ENCODE results near the gene UTP11.
"Not testable (repeated sequence)": the region's sequence is repeated elsewhere in the genome, so short reads cannot be mapped to it uniquely, and the experiment has no call there.

Gene UTP11

DNA sequence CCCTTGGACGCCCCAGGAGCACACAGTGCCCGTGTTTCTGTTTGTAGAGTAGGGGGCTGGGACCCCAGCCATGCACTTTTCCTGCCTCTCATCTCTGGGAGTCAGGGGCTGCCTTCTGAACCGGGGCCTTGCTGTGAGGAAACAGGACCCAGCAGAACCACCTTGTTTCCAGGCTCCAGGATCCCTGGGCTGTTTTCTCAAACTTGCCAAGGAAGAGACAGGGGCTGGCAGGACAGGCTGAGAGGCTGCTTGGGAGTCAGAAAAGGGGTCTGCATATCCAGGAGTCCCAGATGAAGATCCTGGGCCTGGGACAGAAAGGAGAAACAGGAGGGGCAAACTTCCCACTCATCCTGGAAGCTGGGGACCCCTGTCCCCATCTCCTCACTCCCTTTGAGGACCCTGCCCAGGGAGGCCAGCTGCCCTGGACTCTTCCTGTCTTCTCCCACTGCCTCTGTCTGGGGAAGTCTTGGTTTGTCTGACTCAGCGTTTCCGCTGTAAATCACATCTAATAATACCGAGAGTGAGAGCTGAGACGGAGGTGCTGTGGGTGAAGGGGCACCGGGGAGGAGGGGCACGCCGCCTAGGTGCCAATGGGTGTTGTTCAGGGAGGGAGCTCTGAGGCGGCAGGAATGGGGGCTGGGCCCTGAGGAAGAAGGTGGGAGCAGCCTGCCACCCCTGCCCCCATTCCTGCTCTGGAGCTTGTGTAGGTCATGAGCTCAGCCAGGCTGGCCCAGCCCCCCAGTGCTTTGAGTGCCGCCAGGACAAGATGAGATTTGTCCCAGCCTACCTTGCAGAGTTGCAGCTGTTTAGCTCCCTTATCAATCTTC is 17.4 kb downstream of the UTP11 start:
- no peak overlapping the region for H3K4me3 ChIP-seq (ENCODE audit: low read depth, low read length)
- TF ChIP-seq, protein P1, sequence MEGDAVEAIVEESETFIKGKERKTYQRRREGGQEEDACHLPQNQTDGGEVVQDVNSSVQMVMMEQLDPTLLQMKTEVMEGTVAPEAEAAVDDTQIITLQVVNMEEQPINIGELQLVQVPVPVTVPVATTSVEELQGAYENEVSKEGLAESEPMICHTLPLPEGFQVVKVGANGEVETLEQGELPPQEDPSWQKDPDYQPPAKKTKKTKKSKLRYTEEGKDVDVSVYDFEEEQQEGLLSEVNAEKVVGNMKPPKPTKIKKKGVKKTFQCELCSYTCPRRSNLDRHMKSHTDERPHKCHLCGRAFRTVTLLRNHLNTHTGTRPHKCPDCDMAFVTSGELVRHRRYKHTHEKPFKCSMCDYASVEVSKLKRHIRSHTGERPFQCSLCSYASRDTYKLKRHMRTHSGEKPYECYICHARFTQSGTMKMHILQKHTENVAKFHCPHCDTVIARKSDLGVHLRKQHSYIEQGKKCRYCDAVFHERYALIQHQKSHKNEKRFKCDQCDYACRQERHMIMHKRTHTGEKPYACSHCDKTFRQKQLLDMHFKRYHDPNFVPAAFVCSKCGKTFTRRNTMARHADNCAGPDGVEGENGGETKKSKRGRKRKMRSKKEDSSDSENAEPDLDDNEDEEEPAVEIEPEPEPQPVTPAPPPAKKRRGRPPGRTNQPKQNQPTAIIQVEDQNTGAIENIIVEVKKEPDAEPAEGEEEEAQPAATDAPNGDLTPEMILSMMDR (IDR thresholded peaks at IDR 0.05; ENCODE audit: low read depth, low read length) = no peak

DNA sequence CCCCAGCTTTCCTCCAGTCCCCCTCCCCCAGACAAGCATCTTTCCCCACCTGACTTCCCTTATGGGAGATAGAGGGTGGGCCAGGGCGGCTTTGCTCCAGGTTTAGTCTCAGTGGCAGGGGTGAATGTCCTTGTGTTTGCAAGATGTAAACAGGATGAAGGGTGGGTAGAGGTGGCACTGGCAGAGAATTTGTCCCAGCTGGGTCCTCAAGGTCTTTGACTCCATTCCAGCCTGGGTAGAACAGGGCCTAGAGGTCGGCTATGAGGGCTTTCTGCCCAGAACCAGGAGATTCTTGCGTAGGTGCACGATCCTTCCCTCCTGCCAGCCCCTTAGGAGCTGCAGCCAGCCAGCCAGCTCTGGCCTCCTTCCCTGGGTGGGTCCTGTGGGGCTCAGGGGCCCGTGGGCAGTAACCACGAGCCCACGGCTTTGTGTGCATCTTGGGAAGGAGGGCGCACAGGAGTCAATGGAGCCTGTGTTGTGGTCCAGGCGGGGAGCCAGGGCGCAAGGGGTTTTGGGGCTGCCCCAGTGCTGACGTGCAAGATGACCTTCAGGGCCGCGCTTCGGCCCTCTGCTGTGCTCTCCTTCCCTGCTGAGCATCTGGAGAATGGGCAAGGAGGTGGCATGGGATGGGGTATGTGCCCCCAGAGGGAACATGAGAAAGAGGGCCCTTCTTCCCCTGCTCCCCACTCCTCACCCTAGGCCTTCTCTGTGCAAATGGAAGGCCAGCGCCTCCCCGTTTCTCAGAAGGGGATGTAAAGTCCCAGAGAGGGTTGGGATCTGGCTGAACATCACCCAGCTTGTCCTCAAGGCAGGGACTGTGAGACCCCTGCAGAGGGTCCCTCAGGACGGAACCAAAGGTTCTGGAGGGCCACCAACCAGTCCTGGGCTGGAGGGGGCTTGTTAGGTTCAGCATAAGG is 18.3 kb downstream of the UTP11 start:
- TF ChIP-seq, protein P1 (IDR thresholded peaks at IDR 0.05; ENCODE audit: low read depth, low read length) = no peak
- no peak overlapping the region for H3K4me3 ChIP-seq (ENCODE audit: low read depth, low read length)

DNA sequence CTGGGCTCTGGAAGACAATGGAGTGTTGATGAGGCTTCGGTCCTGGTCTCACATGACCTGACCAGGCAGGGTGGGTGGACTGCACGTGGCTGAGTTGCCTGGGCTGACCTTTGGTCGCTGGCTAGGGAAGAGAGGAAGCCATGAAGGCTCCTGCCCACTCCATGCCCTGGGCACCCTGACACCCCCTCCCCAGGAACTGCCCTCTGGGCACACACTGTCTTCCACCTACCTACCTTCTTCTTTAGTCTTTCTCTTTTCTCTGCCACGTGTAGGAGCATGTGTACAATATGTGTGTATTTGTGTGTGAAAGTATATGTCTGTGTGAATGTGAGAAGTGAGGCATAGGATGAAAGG is 19.0 kb downstream of the UTP11 start:
- no peak overlapping the region for H3K4me3 ChIP-seq (ENCODE audit: low read depth, low read length)
- TF ChIP-seq, protein P1 (IDR thresholded peaks at IDR 0.05; ENCODE audit: low read depth, low read length) = no peak

DNA sequence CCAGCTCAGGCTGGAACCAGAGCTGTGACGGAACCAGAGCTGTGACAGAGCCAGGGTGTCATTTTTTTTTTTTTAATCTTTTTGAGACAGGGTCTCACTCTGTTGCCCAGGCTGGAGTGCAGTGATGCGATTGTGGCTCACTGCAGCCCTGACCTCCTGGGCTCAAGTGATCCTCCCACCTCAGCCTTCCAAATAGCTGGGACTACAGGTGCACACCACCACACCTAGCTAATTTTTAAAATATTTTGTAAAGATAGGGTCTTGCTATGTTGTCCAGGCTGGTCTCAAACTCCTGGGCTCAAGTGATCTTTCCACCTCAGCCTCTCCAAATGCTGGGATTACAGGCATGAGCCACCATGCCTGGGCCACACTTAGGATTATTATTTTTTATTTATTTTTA is 20.5 kb downstream of the UTP11 start:
- H3K4me3 ChIP-seq (ENCODE audit: low read depth, low read length) = not testable (repeated sequence)

DNA sequence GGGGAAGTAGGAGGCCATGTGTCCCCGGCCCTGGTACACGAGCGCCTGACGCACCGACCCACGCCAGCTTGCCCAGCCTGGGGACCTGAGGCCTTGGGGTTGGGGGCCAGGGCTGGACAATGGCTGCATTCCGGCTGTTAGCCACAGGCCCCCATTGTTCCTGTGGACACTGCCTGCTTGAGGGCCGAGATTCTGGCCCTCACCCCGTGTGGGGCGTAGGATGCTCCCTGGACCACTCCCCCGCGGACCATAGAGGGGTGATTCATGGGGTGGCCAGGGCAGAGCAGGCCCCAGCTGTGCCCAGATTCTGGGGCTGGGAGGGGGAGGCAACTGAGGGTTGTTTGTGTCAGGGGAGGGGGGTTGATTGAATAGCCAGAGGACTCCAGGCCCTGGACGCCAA is 22.3 kb downstream of the UTP11 start:
- TF ChIP-seq, protein P1 (IDR thresholded peaks at IDR 0.05; ENCODE audit: low read depth, low read length) = no peak
- H3K4me3 ChIP-seq (ENCODE audit: low read depth, low read length) = no peak overlapping the region

DNA sequence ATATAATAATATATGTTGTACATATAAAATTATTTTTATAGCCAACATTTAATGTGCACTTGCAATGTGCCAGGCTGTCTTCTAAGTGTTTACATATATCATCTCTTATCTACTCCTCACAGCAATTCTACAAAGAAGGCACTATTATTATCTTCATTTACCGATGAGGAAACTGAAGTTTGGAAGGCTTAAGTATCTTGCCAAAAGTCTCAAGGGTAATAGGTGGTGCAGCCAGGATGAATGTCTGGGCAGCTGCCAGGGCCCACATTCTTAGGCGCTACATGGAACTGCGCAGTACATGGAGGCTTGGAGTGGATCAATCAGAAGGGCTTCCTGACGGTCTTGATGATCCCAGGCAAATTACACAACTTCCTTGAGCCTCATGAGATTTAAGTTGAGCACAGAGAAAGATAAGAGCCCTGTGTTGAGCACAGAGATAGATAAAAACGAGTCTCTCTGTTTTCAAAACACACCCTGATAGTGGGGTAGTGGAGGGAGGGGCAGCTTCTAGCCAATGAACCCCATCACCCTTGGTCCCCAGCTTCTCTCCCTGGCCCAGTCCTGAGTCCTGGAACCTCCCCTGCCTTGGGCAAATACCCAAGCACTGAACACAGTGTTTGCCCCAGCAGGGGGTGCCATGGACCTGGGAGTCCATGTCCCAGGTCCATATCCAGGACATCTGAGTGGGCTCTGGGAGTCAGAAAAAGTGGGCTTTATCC is 24.8 kb downstream of the UTP11 start:
- H3K4me3 ChIP-seq (ENCODE audit: low read depth, low read length) = no peak overlapping the region
- TF ChIP-seq, protein P1 (IDR thresholded peaks at IDR 0.05; ENCODE audit: low read depth, low read length) = 0 out of 2 replicates have a peak, but pooled peaks have one; percentile 17

DNA sequence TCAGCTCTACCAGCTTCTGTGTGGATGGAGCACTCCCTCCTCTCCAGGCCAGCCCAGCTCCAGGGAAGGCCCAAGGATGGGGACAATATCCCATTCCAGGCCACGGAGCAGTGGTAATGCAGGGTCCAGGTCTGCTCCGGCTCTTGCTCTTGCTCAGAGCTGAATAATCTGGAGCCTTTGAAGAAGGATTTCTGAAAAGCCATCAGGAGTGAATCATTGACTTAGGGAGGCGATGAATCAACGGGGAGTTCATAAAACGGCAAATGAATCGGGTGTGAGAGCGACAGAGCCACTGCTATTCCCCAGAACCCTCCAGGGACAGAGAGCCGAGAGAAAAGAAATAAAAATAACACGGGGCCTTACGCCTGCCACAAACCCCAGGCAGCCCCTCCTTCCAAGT is 26.3 kb downstream of the UTP11 start:
- TF ChIP-seq, protein P1 (IDR thresholded peaks at IDR 0.05; ENCODE audit: low read depth, low read length) = no peak
- H3K4me3 ChIP-seq (ENCODE audit: low read depth, low read length) = no peak overlapping the region
